GM20000 (cell line): ENCODE results near the gene TSC22D2.

Experiments
- DNase-seq: peaks from one replicate; pipeline ENCODE4 v3.0.0; 2012; ENCODE audit warnings: low spot score
- CTCF ChIP-seq: IDR thresholded peaks from 2 replicates; pipeline ENCODE4 v1.5.1; 2012; ENCODE audit warnings: mild to moderate bottlenecking, control low read depth; ENCODE audit errors: extremely low read depth, missing control alignments

TSC22D2 gene

GRCh38 chr3:150408221-150409124 is at the start of gene TSC22D2:
TSC22D2 (plus strand) TSS chr3:150408298; CDS start chr3:150409351, 1,053 bp downstream.
- TF ChIP-seq CTCF, result no peak
- peak; percentile 93 for DNase-seq

GRCh38 chr3:150359381-150359780 is 48.7 kb upstream of the TSC22D2 start:
- no peak for TF ChIP-seq CTCF
- DNase-seq, result no peak

- TF ChIP-seq CTCF, result no peak
- no peak for DNase-seq
Observed at GRCh38 chr3:150360966-150361365, 47.1 kb upstream of the TSC22D2 start.

GRCh38 chr3:150362515-150363302 is 45.4 kb upstream of the TSC22D2 start:
- TF ChIP-seq CTCF, result no peak
- no peak for DNase-seq

- no peak for TF ChIP-seq CTCF
- DNase-seq, result no peak
Observed at GRCh38 chr3:150363420-150363819, 44.7 kb upstream of the TSC22D2 start.

GRCh38 chr3:150365132-150365604 is 42.9 kb upstream of the TSC22D2 start:
- no peak for TF ChIP-seq CTCF

GRCh38 chr3:150367757-150368156 is 40.3 kb upstream of the TSC22D2 start:
- TF ChIP-seq CTCF, result no peak
- no peak for DNase-seq

More at GRCh38 chr3:150365132-150365604, 42.9 kb upstream of the TSC22D2 start:
- DNase-seq, result no peak
